Lower leg skin (tissue), 4 donors: Measurements from ENCODE around the gene CARD10. TPM values are rescaled to one million over a fixed set of nuclear protein-coding genes. Genes with fewer than 3 reads are reported as not detected.

Experiments used
- DNase-seq, 2 donors: peaks; one replicate each; pipeline ENCODE4 v3.0.0-alpha.2; 2019; ENCODE audit warnings: low spot score in 2 of 2
- H3K4me3 ChIP-seq: fragments of 200-600 bp; sonication (generic); 2 replicates; pipeline ENCODE4 v1.5.1; 2017; ENCODE audit warnings: mild to moderate bottlenecking, low read depth; ENCODE audit not compliant: poor library complexity, severe bottlenecking
- POLR2A ChIP-seq, 2 donors: fragments of 450-650 bp; IDR thresholded peaks; one replicate each; pipeline ENCODE4 v1.6.1; 2016 to 2017; ENCODE audit warnings: antibody characterized with exemption in 2 of 2, mild to moderate bottlenecking in 1 of 2, moderate library complexity in 1 of 2
- WGBS, 2 donors: methylation state at CpG; one replicate each; pipeline ENCODE4 v1.1.5; 2018; 5-methylcytosine and 5-hydroxymethylcytosine counted together
- intact Hi-C: fragments of 100-400 bp; cut with DNase I; formaldehyde crosslinking; loops from one replicate; pipeline ENCODE4 v1.15.0; 2023; ENCODE audit warnings: low total_unique reads
- total RNA-seq, 4 donors: library from RNA; depleted of rRNA; stranded (reverse); fragments of >200 nt; gene quantifications; one replicate each; pipeline ENCODE4 v1.1.0, GENCODE V29; 2016
- TF ChIP-seq, protein P1 (sequence below), 3 donors: fragments of 450-650 bp; IDR thresholded peaks; one replicate each; pipeline ENCODE4 v1.5.1; 2016; ENCODE audit warnings: antibody characterized with exemption in 3 of 3, mild to moderate bottlenecking in 3 of 3, moderate library complexity in 2 of 3

CARD10 gene
- total RNA-seq, 4 donors from 2014 or later: 13.2 to 22.5 (median 18.6) TPM

DNA sequence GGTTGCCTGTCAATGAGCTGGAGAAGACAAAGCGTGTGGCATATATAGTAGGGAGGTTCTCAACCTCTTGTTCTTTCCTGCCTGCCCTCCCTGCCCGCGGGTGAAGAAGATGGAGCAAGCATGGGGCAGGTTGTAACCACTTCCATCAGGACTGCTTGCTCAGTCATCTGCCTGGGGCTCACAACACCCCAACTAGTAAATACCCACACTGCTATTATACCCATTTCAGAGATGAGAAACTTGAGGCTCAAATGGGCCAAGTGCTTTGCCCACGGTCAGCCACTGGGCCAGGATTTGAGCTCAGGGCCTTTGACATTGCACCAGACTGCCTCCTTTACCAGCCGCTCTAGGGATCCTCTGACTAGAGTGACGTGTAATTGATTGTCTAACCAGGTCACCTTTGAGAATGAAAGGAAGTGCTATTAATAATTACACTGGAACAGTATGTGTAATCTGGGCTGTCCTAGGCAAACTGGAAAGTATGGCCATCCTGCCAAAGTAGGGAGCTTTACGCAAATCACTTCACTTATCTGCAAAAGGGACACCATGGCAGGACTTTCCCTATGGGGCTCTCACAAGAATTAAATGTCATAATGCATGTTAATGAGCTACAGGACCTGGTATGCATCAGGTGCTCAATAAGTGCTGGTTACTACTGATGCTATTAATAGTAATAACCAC, 38.2 kb upstream of the CARD10 start:
- no peak for DNase-seq
- intact Hi-C loops: no loop called here

DNA sequence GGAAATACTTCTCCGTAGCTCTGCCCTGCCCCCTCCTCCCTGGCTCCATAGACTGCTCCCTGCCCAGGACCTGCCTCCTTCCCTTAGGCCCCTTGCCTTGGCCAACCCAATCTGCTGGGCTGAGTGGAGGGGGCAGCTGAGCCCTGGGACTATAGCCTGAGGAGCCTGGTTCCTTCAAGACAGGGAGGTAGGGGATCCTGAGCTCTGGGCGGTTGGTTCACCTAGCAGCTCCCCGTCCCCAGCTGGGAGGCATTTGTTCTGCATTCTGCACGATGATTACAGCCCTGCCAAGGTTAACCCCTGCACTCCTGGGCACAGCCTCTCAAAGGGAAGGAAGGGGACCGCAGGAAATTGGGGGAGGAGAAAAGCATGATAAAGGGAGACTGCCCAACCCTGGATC, 37.5 kb upstream of the CARD10 start:
- 16% methylated on average over 5 of the region's 5 CpGs for WGBS, 2 donors
- DNase-seq: no peak
- TF ChIP-seq, protein P1, sequence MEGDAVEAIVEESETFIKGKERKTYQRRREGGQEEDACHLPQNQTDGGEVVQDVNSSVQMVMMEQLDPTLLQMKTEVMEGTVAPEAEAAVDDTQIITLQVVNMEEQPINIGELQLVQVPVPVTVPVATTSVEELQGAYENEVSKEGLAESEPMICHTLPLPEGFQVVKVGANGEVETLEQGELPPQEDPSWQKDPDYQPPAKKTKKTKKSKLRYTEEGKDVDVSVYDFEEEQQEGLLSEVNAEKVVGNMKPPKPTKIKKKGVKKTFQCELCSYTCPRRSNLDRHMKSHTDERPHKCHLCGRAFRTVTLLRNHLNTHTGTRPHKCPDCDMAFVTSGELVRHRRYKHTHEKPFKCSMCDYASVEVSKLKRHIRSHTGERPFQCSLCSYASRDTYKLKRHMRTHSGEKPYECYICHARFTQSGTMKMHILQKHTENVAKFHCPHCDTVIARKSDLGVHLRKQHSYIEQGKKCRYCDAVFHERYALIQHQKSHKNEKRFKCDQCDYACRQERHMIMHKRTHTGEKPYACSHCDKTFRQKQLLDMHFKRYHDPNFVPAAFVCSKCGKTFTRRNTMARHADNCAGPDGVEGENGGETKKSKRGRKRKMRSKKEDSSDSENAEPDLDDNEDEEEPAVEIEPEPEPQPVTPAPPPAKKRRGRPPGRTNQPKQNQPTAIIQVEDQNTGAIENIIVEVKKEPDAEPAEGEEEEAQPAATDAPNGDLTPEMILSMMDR (IDR thresholded peaks at IDR 0.05): no peak
- no peak for TF ChIP-seq POLR2A (IDR thresholded peaks at IDR 0.05)
- intact Hi-C loops: no loop called here
- no peak overlapping the region for H3K4me3 ChIP-seq

More for the DNA sequence above, 38.2 kb upstream of the CARD10 start:
- no peak overlapping the region for H3K4me3 ChIP-seq
- TF ChIP-seq, protein P1 (IDR thresholded peaks at IDR 0.05): no peak
- TF ChIP-seq POLR2A (IDR thresholded peaks at IDR 0.05): no peak
- WGBS, 2 donors: 55 to 68% methylated on average over 7 of the region's 7 CpGs

DNA sequence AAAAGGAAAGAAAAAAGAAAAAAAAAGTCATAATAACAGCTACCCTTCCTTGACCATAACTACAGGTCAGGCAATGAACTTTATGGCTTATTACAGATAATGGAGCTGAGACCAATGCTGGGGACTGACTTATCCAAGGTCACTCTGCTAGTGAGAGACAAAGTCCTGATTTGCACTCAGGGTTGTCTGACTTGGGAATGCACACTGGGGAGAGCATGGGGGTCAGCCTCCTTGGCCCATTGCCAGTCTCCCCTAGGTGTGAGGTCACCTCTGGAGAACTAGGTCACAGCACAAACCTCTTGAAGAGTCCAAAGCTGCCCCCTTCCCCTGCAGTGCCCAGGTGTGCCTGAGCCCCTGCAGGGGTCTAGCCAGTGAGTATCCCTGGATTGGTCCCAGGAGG, 35.8 kb upstream of the CARD10 start:
- no peak for DNase-seq
- intact Hi-C loops: no loop called here
- no peak overlapping the region for H3K4me3 ChIP-seq
- no peak for TF ChIP-seq POLR2A (IDR thresholded peaks at IDR 0.05)
- TF ChIP-seq, protein P1 (IDR thresholded peaks at IDR 0.05): no peak

DNA sequence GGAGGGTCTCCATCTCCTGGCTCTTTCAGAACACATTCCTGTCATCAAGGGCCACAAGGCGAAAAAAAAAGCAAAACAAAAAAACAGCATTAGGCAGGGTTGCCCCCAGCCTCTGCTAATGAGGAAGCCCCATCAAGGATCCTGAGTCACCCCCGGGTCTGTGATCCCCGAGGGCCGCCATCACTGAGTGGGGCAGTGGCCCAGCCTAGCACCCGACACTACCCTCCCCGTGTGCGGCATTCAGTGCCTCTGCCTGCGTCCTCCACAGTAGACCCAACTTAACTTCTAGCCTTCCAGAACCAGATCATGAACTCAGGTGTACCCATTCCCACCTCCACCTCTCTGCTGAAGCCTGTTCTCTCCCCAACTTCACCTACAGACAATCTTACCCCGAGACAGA, 34.5 kb upstream of the CARD10 start:
- DNase-seq: no peak
- TF ChIP-seq, protein P1 (IDR thresholded peaks at IDR 0.05): no peak
- TF ChIP-seq POLR2A (IDR thresholded peaks at IDR 0.05): no peak
- intact Hi-C loops: no loop called here
- 92 to 95% methylated on average over 9 of the region's 9 CpGs for WGBS, 2 donors
- H3K4me3 ChIP-seq: no peak overlapping the region

DNA sequence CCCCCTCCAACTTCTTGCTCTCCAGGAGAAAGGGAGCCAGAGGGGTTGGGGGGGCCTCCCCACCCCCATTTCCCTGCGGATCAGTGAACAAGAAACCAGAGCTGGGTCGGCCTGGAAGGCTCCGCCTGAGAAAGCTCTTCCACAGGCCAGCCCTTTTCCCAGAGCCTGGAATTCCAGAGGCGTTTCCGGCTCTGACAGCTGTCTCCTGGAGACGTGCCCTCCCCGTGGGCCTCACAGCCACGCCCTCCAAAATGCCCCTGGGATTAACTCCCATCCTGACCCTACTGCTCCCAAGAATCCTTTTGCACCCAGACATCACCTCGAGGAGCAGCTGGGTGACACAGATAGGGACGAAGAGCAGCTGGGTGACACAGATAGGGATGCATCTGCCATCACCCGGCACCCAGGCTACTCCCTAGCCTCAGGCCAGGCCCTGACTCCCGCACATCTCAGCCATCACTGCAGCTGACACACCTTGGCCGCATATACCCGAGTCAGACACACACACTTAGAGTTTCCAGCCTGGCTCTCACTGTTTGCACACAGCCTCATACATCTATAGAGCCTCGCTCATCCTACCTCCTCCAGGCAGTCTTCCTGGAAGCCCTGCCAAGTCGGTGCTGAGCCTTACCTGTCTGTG, 33.4 kb upstream of the CARD10 start:
- 30 to 34% methylated on average over 14 to 16 of the region's 16 CpGs for WGBS, 2 donors
- no peak overlapping the region for H3K4me3 ChIP-seq
- intact Hi-C loops: no loop called here
- TF ChIP-seq POLR2A (IDR thresholded peaks at IDR 0.05): no peak
- TF ChIP-seq, protein P1 (IDR thresholded peaks at IDR 0.05): no peak
- no peak for DNase-seq
